Loucy (cell line): ENCODE data around the gene TBCB.

Experiments used
- H2AFZ ChIP-seq: fragments of 200-600 bp; sonication (generic); 2 replicates; pipeline ENCODE4 v1.6.0; 2016; ENCODE audit warnings: antibody characterized with exemption, mild to moderate bottlenecking, low read length, moderate library complexity
- H3F3A ChIP-seq: fragments of 200-600 bp; 2 replicates; pipeline ENCODE4 v1.6.0; 2016; ENCODE audit warnings: antibody characterized with exemption, low read depth, mild to moderate bottlenecking
- H3K27me3 ChIP-seq: fragments of 200-600 bp; sonication (generic); 2 replicates; pipeline ENCODE4 v1.6.1; 2014; ENCODE audit warnings: low read length, mild to moderate bottlenecking; ENCODE audit not compliant: insufficient read depth, poor library complexity, severe bottlenecking
- H3K36me3 ChIP-seq: fragments of 200-600 bp; sonication (generic); 2 replicates; pipeline ENCODE4 v1.6.1; 2016; ENCODE audit warnings: low read length; ENCODE audit not compliant: insufficient read depth
- H3K4me1 ChIP-seq: fragments of 200-600 bp; sonication (generic); 2 replicates; pipeline ENCODE4 v1.5.1; 2014; ENCODE audit warnings: low read length, mild to moderate bottlenecking; ENCODE audit not compliant: insufficient read depth, poor library complexity, severe bottlenecking
- H3K4me2 ChIP-seq: fragments of 200-600 bp; sonication (generic); 2 replicates; pipeline ENCODE4 v1.6.0; 2014; ENCODE audit warnings: antibody characterized with exemption, low read length, low read depth, mild to moderate bottlenecking; ENCODE audit not compliant: poor library complexity, severe bottlenecking
- H3K4me3 ChIP-seq: fragments of 200-600 bp; sonication (generic); 2 replicates; pipeline ENCODE4 v1.5.1; 2014; ENCODE audit warnings: low read length, mild to moderate bottlenecking, mixed read lengths; ENCODE audit not compliant: poor library complexity, severe bottlenecking
- H3K79me2 ChIP-seq: fragments of 200-600 bp; sonication (generic); 2 replicates; pipeline ENCODE4 v1.6.1; 2014; ENCODE audit warnings: low read length; ENCODE audit not compliant: insufficient read depth
- H3K9ac ChIP-seq: fragments of 200-600 bp; sonication (generic); 2 replicates; pipeline ENCODE4 v1.6.0; 2014; ENCODE audit warnings: mild to moderate bottlenecking, low read depth, low read length, moderate library complexity; ENCODE audit not compliant: poor library complexity, severe bottlenecking
- H3K9me2 ChIP-seq: fragments of 200-600 bp; sonication (generic); replicated peaks from 2 replicates; pipeline ENCODE4 v1.6.1; 2016; ENCODE audit warnings: low read depth, low read length, mixed read lengths
- H3K9me3 ChIP-seq: fragments of 200-600 bp; sonication (generic); 2 replicates; pipeline ENCODE4 v1.6.1; 2014; ENCODE audit warnings: mild to moderate bottlenecking, antibody characterized with exemption, low read length, low read depth; ENCODE audit not compliant: insufficient read depth
- H4K20me1 ChIP-seq: fragments of 200-600 bp; sonication (generic); 2 replicates; pipeline ENCODE4 v1.6.0; 2014; ENCODE audit warnings: antibody characterized with exemption, low read length, mild to moderate bottlenecking; ENCODE audit not compliant: insufficient read depth, poor library complexity, severe bottlenecking
- CTCF ChIP-seq: fragments of 200-600 bp; sonication (generic); conservative IDR thresholded peaks from 2 replicates; pipeline ENCODE4 v1.5.1; 2014; ENCODE audit warnings: mild to moderate bottlenecking, antibody characterized with exemption, low read length
- EZH2phosphoT487 ChIP-seq: fragments of 200-600 bp; IDR thresholded peaks from 2 replicates; pipeline ENCODE4 v1.6.1; 2018; ENCODE audit warnings: antibody characterized with exemption, mild to moderate bottlenecking, moderate library complexity, borderline replicate concordance

The TBCB gene

GRCh38 chr19:36108684-36109083 lies 6.6 kb upstream of the TBCB start:
- Histone ChIP-seq H3F3A (no peaks in the 10 kb centered on the region), H4K20me1 (peaks cover 1% of the 10 kb centered on the region), H3K9me3 (no peaks in the 10 kb centered on the region), H3K9me2 (no peaks in the 10 kb centered on the region), H3K9ac (no peak overlapping the region), H3K4me3 (no peak overlapping the region), H3K4me2 (no peak overlapping the region), H3K4me1 (peaks cover 4% of the 10 kb centered on the region), H3K27me3 (no peaks in the 10 kb centered on the region), H3K36me3 (peaks cover 17% of the 10 kb centered on the region; the same call in 1 of the 2 replicates), H3K79me2 (peaks cover 12% of the 10 kb centered on the region), H2AFZ (no peak overlapping the region)
- TF ChIP-seq CTCF = no peak
- TF ChIP-seq EZH2phosphoT487 = no peak

- H3F3A ChIP-seq = no peaks in the 10 kb centered on the region
- peaks cover 20% of the 10 kb centered on the region for H3K79me2 ChIP-seq
- H3K9ac ChIP-seq = no peak within 1 kb of the TSS
- no peaks in the 10 kb centered on the region for H3K9me2 ChIP-seq
- TF ChIP-seq CTCF (no peak), EZH2phosphoT487 (no peak)
- no peaks in the 10 kb centered on the region for H3K27me3 ChIP-seq
- H4K20me1 ChIP-seq = peaks cover 4% of the 10 kb centered on the region
- no peaks in the 10 kb centered on the region for H3K9me3 ChIP-seq
- H3K4me1 ChIP-seq = peaks cover 8% of the 10 kb centered on the region
- H3K4me2 ChIP-seq = no peak within 1 kb of the TSS
- no peaks in the 10 kb centered on the region for H3K36me3 ChIP-seq
- no peak within 1 kb of the TSS for H2AFZ ChIP-seq
- H3K4me3 ChIP-seq = no peak within 1 kb of the TSS
These were observed 4.6 kb upstream of the TBCB start, which contains the start of gene OVOL3 for GRCh38 chr19:36110487-36111199. Gene OVOL3 (plus strand): TSS chr19:36111143. CDS start chr19:36111203, 60 bp downstream.

GRCh38 chr19:36111200-36111539 lies 4.1 kb upstream of the TBCB start:
- TF ChIP-seq CTCF (no peak), EZH2phosphoT487 (no peak)

More at GRCh38 chr19:36111200-36111539, 4.1 kb upstream of the TBCB start:
- no peak overlapping the region for H2AFZ ChIP-seq
- H3K9ac ChIP-seq = no peak overlapping the region
- H3K36me3 ChIP-seq = no peaks in the 10 kb centered on the region
- no peaks in the 10 kb centered on the region for H3K9me2 ChIP-seq
- H3K4me3 ChIP-seq = no peak overlapping the region
- H3K4me2 ChIP-seq = no peak overlapping the region
- H3F3A ChIP-seq = no peaks in the 10 kb centered on the region
- no peaks in the 10 kb centered on the region for H3K9me3 ChIP-seq
- H3K79me2 ChIP-seq = peaks cover 25% of the 10 kb centered on the region
- H4K20me1 ChIP-seq = peaks cover 9% of the 10 kb centered on the region
- H3K27me3 ChIP-seq = no peaks in the 10 kb centered on the region
- peaks cover 12% of the 10 kb centered on the region for H3K4me1 ChIP-seq
